Prostate gland (tissue), 2 donors: ENCODE results near the gene PHF20.

Experiments
- CTCF ChIP-seq, 4 experiments: fragments of 200-600 bp in 2 of 4; fragments of 450-650 bp in 2 of 4; sonication (generic) in 2 of 4; IDR thresholded peaks; 1 replicate in 3 of 4; 2 replicates in 1 of 4; pipeline ENCODE4 v1.5.1; 2016 to 2019; ENCODE audit warnings: antibody characterized with exemption in 4 of 4, mild to moderate bottlenecking in 2 of 4, moderate library complexity in 2 of 4
- POLR2AphosphoS5 ChIP-seq: sonication (generic); formaldehyde crosslinking; IDR thresholded peaks from one replicate; pipeline ENCODE4 v1.6.1; 2017; ENCODE audit warnings: antibody characterized with exemption

- TF ChIP-seq CTCF (IDR thresholded peaks at IDR 0.05) (no peak), POLR2AphosphoS5 (no peak)
Observed at GRCh38 chr20:35909176-35909575, 137.4 kb downstream of the PHF20 start.
